Upper lobe of left lung (tissue), 6 donors: ENCODE measurements around the gene RNF224. TPM values are rescaled to one million over a fixed set of nuclear protein-coding genes. Genes with fewer than 3 reads are reported as not detected.

Source experiments
- ATAC-seq, 2 donors: fragments of 200-7000 bp; cut with Tn5 transposase; one replicate each; pipeline ENCODE4 v1.9.1; 2022; ENCODE audit warnings: mild to moderate bottlenecking in 2 of 2, moderate library complexity in 2 of 2; ENCODE audit not compliant: low FRiP score in 2 of 2
- DNase-seq, 2 donors: peaks; one replicate each; pipeline ENCODE4 v3.0.0-alpha.2; 2019 to 2020
- H3K27ac ChIP-seq, 4 donors: fragments of 200-600 bp; sonication (generic); one replicate each; pipeline ENCODE4 v1.5.1; 2016 to 2019
- H3K27me3 ChIP-seq, 4 donors: fragments of 200-600 bp; sonication (generic); one replicate each; pipeline ENCODE4 v1.5.1; 2017 to 2019
- H3K36me3 ChIP-seq, 4 donors: fragments of 200-600 bp; sonication (generic); one replicate each; pipeline ENCODE4 v1.5.1; 2016 to 2019
- H3K4me1 ChIP-seq, 4 donors: fragments of 200-600 bp; sonication (generic); one replicate each; pipeline ENCODE4 v1.5.1; 2018 to 2019
- H3K4me3 ChIP-seq, 4 donors: fragments of 200-600 bp; sonication (generic); one replicate each; pipeline ENCODE4 v1.5.1; 2017 to 2019; ENCODE audit warnings: mild to moderate bottlenecking in 2 of 4, moderate library complexity in 1 of 4
- H3K9me3 ChIP-seq, 4 donors: fragments of 200-600 bp; sonication (generic); one replicate each; pipeline ENCODE4 v1.5.1; 2018 to 2019
- EP300 ChIP-seq, 4 donors: sonication (generic); formaldehyde crosslinking; IDR thresholded peaks; one replicate each; pipeline ENCODE4 v1.5.1; 2017; ENCODE audit warnings: antibody characterized with exemption in 4 of 4, control low read depth in 2 of 4
- POLR2A ChIP-seq, 4 donors: fragments of 450-650 bp; IDR thresholded peaks; one replicate each; pipeline ENCODE4 v1.5.1; 2016 to 2017; ENCODE audit warnings: antibody characterized with exemption in 4 of 4, mild to moderate bottlenecking in 2 of 4
- POLR2AphosphoS5 ChIP-seq, 2 donors: sonication (generic); formaldehyde crosslinking; IDR thresholded peaks; one replicate each; pipeline ENCODE4 v1.5.1; 2017; ENCODE audit warnings: antibody characterized with exemption in 2 of 2
- WGBS, 2 donors: methylation state at CpG; one replicate each; pipeline ENCODE4 v1.1.5; 2017 to 2018; 5-methylcytosine and 5-hydroxymethylcytosine counted together
- total RNA-seq, 6 donors: library from RNA; depleted of rRNA in 4 of 6; stranded (reverse); fragments of >200 nt in 4 of 6; gene quantifications; one replicate each; pipeline versions ENCODE4 v1.1.0 to v1.2.1, GENCODE V29; 2016 to 2021
- TF ChIP-seq, protein P1 (sequence below), 6 experiments: fragments of 450-650 bp in 4 of 6; fragments of 200-600 bp in 2 of 6; sonication (generic) in 2 of 6; IDR thresholded peaks; one replicate each; pipeline ENCODE4 v1.5.1; 2016 to 2019; ENCODE audit warnings: antibody characterized with exemption in 6 of 6
- donor health status: DM: no; HTN: no; CAD: no; lungs with moderate emphysema.
- donor health status: DM: no; HTN: yes; CAD: no; lungs with severe emphysema.

RNF224 gene
- total RNA-seq, 6 donors from 2014 or later, result 0.46 to 0.59 (median 0.57) TPM; not detected in 3

DNA sequence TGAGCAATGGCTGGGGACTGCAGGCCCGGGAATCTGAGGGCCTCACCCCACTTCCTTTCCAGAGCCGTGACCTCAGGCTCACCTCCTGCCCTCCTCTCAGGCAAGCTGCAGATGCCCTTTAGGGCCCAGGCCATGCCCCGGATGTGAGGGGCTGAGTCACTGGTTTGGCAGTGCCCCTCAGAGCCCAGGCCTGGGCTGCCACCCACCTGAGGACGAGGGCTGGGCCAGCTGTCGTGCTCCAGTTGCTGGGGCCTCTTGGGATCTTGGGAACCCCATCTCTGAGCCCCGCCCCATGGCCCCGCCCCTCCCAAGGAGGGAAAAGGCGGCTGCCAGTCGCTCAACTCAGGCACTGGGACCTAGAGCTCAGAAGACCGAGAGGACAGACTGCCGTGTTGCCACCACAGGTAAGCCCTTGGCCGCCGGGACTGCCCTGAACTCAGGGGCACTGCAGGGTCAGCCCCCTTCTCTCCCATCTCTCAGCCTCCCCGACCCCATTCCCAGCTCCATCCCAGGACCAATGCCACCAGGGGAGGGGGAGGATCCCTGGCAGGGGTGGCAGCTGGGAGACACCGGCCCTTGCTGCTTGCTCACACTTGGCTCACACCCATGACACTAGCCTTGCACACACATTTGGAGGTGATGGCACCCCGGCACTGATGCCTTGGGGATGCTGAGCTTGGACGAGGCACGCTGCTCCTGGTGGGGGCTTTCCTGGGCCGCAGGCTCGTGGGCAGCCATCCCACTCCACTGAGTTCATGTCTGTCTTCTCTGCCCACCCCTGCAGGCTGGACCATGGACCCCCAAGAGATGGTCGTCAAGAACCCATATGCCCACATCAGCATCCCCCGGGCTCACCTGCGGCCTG, 2.2 kb upstream of the RNF224 start, which contains the start of gene CYSRT1:
TSS of gene CYSRT1 (plus strand) at position 345 of the 865 bp plus-strand sequence. CDS start at position 793, 448 bp downstream.
- ATAC-seq (no peak), DNase-seq (peak in 1 of 2 donors; percentile 84)
- H3K27ac ChIP-seq, result peak within 1 kb of the TSS; percentile 85 to 91 (median 89)
- H3K4me1 ChIP-seq, result peaks cover 22 to 59% (median 42%) of the 10 kb centered on the region in 4 donors
- H3K36me3 ChIP-seq, result no peaks in the 10 kb centered on the region
- TF ChIP-seq POLR2AphosphoS5 (IDR thresholded peaks at IDR 0.05), result no peak
- no peak for TF ChIP-seq EP300 (IDR thresholded peaks at IDR 0.05)
- TF ChIP-seq POLR2A (IDR thresholded peaks at IDR 0.05), result no peak
- TF ChIP-seq, protein P1, sequence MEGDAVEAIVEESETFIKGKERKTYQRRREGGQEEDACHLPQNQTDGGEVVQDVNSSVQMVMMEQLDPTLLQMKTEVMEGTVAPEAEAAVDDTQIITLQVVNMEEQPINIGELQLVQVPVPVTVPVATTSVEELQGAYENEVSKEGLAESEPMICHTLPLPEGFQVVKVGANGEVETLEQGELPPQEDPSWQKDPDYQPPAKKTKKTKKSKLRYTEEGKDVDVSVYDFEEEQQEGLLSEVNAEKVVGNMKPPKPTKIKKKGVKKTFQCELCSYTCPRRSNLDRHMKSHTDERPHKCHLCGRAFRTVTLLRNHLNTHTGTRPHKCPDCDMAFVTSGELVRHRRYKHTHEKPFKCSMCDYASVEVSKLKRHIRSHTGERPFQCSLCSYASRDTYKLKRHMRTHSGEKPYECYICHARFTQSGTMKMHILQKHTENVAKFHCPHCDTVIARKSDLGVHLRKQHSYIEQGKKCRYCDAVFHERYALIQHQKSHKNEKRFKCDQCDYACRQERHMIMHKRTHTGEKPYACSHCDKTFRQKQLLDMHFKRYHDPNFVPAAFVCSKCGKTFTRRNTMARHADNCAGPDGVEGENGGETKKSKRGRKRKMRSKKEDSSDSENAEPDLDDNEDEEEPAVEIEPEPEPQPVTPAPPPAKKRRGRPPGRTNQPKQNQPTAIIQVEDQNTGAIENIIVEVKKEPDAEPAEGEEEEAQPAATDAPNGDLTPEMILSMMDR (IDR thresholded peaks at IDR 0.05), result no peak
- 52 to 88% methylated on average over 5 to 17 of the region's 23 CpGs for WGBS, 2 donors
- H3K9me3 ChIP-seq, result no peaks in the 10 kb centered on the region
- H3K4me3 ChIP-seq, result peak within 1 kb of the TSS in 3 of 4 donors; percentile 56 to 80 (median 66)
- peaks cover 0 to 20% (median 0%) of the 10 kb centered on the region in 4 donors for H3K27me3 ChIP-seq

DNA sequence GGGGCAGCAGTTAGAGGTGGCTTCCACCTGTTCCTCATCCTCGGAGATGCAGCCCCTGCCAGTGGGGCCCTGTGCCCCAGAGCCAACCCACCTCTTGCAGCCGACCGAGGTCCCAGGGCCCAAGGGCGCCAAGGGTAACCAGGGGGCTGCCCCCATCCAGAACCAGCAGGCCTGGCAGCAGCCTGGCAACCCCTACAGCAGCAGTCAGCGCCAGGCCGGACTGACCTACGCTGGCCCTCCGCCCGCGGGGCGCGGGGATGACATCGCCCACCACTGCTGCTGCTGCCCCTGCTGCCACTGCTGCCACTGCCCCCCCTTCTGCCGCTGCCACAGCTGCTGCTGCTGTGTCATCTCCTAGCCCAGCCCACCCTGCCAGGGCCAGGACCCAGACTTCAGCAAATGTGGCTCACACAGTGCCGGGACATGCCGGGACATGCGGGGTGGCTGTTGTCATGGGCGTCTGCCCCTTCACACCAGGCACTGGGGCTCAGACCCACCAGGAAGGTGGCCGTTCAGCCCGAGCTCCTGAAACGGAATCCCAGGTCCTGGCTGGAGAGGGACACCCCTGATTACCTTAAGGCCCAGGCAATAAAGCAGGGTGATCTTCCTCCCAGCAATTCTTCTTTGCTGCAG, 1.5 kb upstream of the RNF224 start:
- ATAC-seq, result no peak
- peak in 1 of 2 donors; percentile 80 for DNase-seq
- 78 to 81% methylated on average over 4 to 8 of the region's 21 CpGs for whole genome bisulfite sequencing, 2 donors
- H3K4me3 ChIP-seq, result no peak overlapping the region
- H3K36me3 ChIP-seq, result no peaks in the 10 kb centered on the region
- H3K4me1 ChIP-seq, result peaks cover 22 to 59% (median 42%) of the 10 kb centered on the region in 4 donors
- H3K9me3 ChIP-seq, result no peaks in the 10 kb centered on the region
- H3K27ac ChIP-seq, result peak overlapping the region in 3 of 4 donors; percentile 20 to 85 (median 74)
- peaks cover 0 to 24% (median 1%) of the 10 kb centered on the region in 4 donors for H3K27me3 ChIP-seq
- TF ChIP-seq POLR2AphosphoS5 (IDR thresholded peaks at IDR 0.05), result no peak
- TF ChIP-seq EP300 (IDR thresholded peaks at IDR 0.05), result no peak
- TF ChIP-seq, protein P1 (IDR thresholded peaks at IDR 0.05), result no peak
- no peak for TF ChIP-seq POLR2A (IDR thresholded peaks at IDR 0.05)

- WGBS, 2 donors, result 71 to 74% methylated on average over 12 to 16 of the region's 18 CpGs
- no peak overlapping the region for H3K4me3 ChIP-seq
- H3K36me3 ChIP-seq, result no peaks in the 10 kb centered on the region
- TF ChIP-seq, protein P1 (IDR thresholded peaks at IDR 0.05), result no peak
- no peak for TF ChIP-seq POLR2A (IDR thresholded peaks at IDR 0.05)
- no peak for TF ChIP-seq POLR2AphosphoS5 (IDR thresholded peaks at IDR 0.05)
- TF ChIP-seq EP300 (IDR thresholded peaks at IDR 0.05), result no peak
- peak overlapping the region; percentile 66 to 85 (median 72) for H3K27ac ChIP-seq
- no peaks in the 10 kb centered on the region for H3K9me3 ChIP-seq
- ATAC-seq (peak in 1 of 2 donors; percentile 23), DNase-seq (peak in 1 of 2 donors; percentile 51)
- peaks cover 19 to 54% (median 40%) of the 10 kb centered on the region in 4 donors for H3K4me1 ChIP-seq
- H3K27me3 ChIP-seq, result peaks cover 0 to 22% (median 1%) of the 10 kb centered on the region in 4 donors
These were observed 806 bp upstream of the RNF224 start for GRCh38 chr9:137226338-137227053.

DNA sequence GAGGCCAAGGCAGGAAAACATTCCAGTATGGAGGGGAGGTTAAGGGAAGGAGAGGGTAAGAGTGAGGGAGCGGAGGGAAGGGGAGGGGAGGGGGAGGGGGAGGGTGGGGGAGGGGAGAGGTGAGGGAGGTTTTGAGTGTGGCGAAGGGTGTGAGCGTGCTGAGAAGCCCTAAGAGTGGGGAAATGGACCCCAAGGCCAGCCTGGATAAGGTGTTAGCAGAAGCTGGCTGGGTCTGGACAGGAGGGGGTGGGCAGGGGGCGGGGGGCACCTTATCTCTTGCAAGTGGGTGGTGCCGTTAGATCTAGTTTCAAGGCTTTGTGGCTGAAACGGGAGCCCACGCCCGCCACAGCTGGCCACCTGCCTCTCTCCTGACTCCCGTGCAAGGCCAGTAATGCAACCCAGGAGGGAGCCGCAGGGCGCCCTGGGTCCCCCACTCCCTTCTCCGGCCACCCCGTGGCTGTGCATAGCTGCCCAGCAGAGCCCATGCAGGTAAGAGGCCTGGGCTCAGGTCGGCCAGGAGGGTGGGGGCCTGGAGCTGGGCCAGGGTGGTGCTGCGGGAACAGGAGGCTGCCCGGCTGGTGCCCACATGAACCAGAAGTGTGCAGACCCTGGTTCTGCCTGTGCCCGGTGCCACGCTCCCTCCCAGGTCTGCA, 677 bp downstream of the RNF224 start:
- WGBS, 2 donors, result 25 to 28% methylated on average over 6 to 11 of the region's 18 CpGs
- Histone ChIP-seq H3K27me3 (peaks cover 0 to 24% (median 1%) of the 10 kb centered on the region in 4 donors), H3K27ac (peak overlapping the region in 1 of 4 donors; percentile 85), H3K4me1 (peaks cover 9 to 41% (median 30%) of the 10 kb centered on the region in 4 donors), H3K9me3 (no peaks in the 10 kb centered on the region), H3K36me3 (no peaks in the 10 kb centered on the region), H3K4me3 (no peak overlapping the region)
- ATAC-seq, result no peak
- peak in 1 of 2 donors; percentile 76 for DNase-seq
- TF ChIP-seq POLR2AphosphoS5 (IDR thresholded peaks at IDR 0.05), result no peak
- TF ChIP-seq, protein P1 (IDR thresholded peaks at IDR 0.05), result no peak
- TF ChIP-seq EP300 (IDR thresholded peaks at IDR 0.05), result no peak
